Inflammatory macrophage (primary cell): ENCODE results near the gene PFDN2.
A peak's percentile ranks its signal among the peaks of the same experiment; 100 is the strongest.
"Not testable (repeated sequence)": the region's sequence is repeated elsewhere in the genome, so short reads cannot be mapped to it uniquely, and the experiment has no call there.

Source experiments
- DNase-seq, 2 donors: peaks; one replicate each; pipeline ENCODE4 v3.0.0-alpha.2; 2020 to 2022

The PFDN2 gene

GRCh38 chr1:161138431-161138830 is 20.6 kb upstream of the PFDN2 start:
- DNase-seq = peak; percentile 19 to 27

- no peak for DNase-seq
These were observed 20.0 kb upstream of the PFDN2 start for GRCh38 chr1:161137881-161138280.

- DNase-seq = no peak
These were observed 15.4 kb upstream of the PFDN2 start for GRCh38 chr1:161133220-161133740.

GRCh38 chr1:161132410-161133219 is 14.8 kb upstream of the PFDN2 start, which contains the start of gene DEDD:
Gene DEDD (minus strand): TSS chr1:161132667. CDS start chr1:161124462, 8,205 bp downstream.
- peak; percentile 96 for DNase-seq

- DNase-seq = no peak
These were observed 13.9 kb upstream of the PFDN2 start for GRCh38 chr1:161131523-161132409.

GRCh38 chr1:161130266-161130665 is 12.4 kb upstream of the PFDN2 start:
- no peak for DNase-seq

- no peak for DNase-seq
These were observed 11.0 kb upstream of the PFDN2 start for GRCh38 chr1:161128591-161129420.

- peak; percentile 15 to 26 for DNase-seq
These were observed 9.8 kb upstream of the PFDN2 start for GRCh38 chr1:161127649-161128048.

GRCh38 chr1:161122967-161123366 is 5.1 kb upstream of the PFDN2 start:
- no peak for DNase-seq

GRCh38 chr1:161121834-161122233 is 4.0 kb upstream of the PFDN2 start:
- DNase-seq = peak; percentile 62 to 81

- peak; percentile 34 to 42 for DNase-seq
These were observed 3.3 kb upstream of the PFDN2 start for GRCh38 chr1:161121042-161121650.

- peak; percentile 59 to 65 for DNase-seq
These were observed 1.5 kb upstream of the PFDN2 start for GRCh38 chr1:161119092-161119903.

GRCh38 chr1:161115961-161116360 is 1.9 kb downstream of the PFDN2 start:
- not testable (repeated sequence) for DNase-seq

- DNase-seq = no peak
These were observed 2.6 kb downstream of the PFDN2 start for GRCh38 chr1:161115132-161115711.

- DNase-seq = no peak
These were observed 3.3 kb downstream of the PFDN2 start for GRCh38 chr1:161114556-161114955.

GRCh38 chr1:161113915-161114314 is 3.9 kb downstream of the PFDN2 start:
- DNase-seq = no peak

GRCh38 chr1:161111527-161111926 is 6.3 kb downstream of the PFDN2 start:
- DNase-seq = peak in 1 of 2 donors; percentile 40

GRCh38 chr1:161111117-161111516 is 6.7 kb downstream of the PFDN2 start:
- DNase-seq = peak; percentile 23 to 46

- peak; percentile 23 to 44 for DNase-seq
These were observed 11.4 kb downstream of the PFDN2 start for GRCh38 chr1:161106431-161106830.

- DNase-seq = no peak
These were observed 17.3 kb downstream of the PFDN2 start for GRCh38 chr1:161100556-161100955.
